ENCODE data around the gene GALNT18. TPM values are rescaled to one million over a fixed set of nuclear protein-coding genes. Genes with fewer than 3 reads are reported as not detected.
"Not testable (repeated sequence)": the region's sequence is repeated elsewhere in the genome, so short reads cannot be mapped to it uniquely, and the experiment has no call there.

GALNT18 gene
- total RNA-seq, 6 experiments from 2014 or later: 3.7 to 11.4 (median 7.8) TPM

- Histone ChIP-seq H3K9me3 (no peaks in the 10 kb centered on the region), H3K36me3 (no peaks in the 10 kb centered on the region), H3K27me3 (no peaks in the 10 kb centered on the region), H3K4me1 (peaks cover 0 to 35% (median 5%) of the 10 kb centered on the region in 4 donors), H3K4me3 (no peak overlapping the region), H3K27ac (no peak overlapping the region)
- ATAC-seq (peak; percentile 23 to 55 (median 46)), DNase-seq (peak in 2 of 3 donors; percentile 48 to 59)
- no peak for TF ChIP-seq CTCF (IDR thresholded peaks at IDR 0.05)
- no peak for TF ChIP-seq POLR2A (IDR thresholded peaks at IDR 0.05)
- 26% methylated on average over 2 of the region's 3 CpGs for WGBS (ENCODE audit: insufficient coverage, low coverage, low lambda C conversion rate, missing lambda C conversion rate)
- intact Hi-C loops (cut with DNase I): no loop called here
Measured at GRCh38 chr11:11449327-11449726, 172.5 kb downstream of the GALNT18 start.

GRCh38 chr11:11448626-11449025 lies 173.2 kb downstream of the GALNT18 start:
- ATAC-seq (peak in 1 of 4 donors; percentile 13), DNase-seq (no peak)
- Histone ChIP-seq H3K9me3 (no peaks in the 10 kb centered on the region), H3K4me3 (no peak overlapping the region), H3K27ac (no peak overlapping the region), H3K27me3 (no peaks in the 10 kb centered on the region), H3K36me3 (no peaks in the 10 kb centered on the region), H3K4me1 (peaks cover 0 to 37% (median 6%) of the 10 kb centered on the region in 4 donors)
- intact Hi-C loops (cut with DNase I): no loop called here
- 65% methylated on average over 2 of the region's 12 CpGs for WGBS (ENCODE audit: insufficient coverage, low coverage, low lambda C conversion rate, missing lambda C conversion rate)
- TF ChIP-seq POLR2A (IDR thresholded peaks at IDR 0.05): no peak
- no peak for TF ChIP-seq CTCF (IDR thresholded peaks at IDR 0.05)

GRCh38 chr11:11447601-11448000 lies 174.2 kb downstream of the GALNT18 start:
- H3K27me3 ChIP-seq; H3K27ac ChIP-seq; H3K9me3 ChIP-seq; intact Hi-C loops (cut with DNase I); DNase-seq; ATAC-seq; H3K36me3 ChIP-seq; H3K4me3 ChIP-seq: not testable (repeated sequence)
- 89% methylated on average over 1 of the region's 3 CpGs for WGBS (ENCODE audit: insufficient coverage, low coverage, low lambda C conversion rate, missing lambda C conversion rate)
- peaks cover 0 to 37% (median 6%) of the 10 kb centered on the region in 4 donors for H3K4me1 ChIP-seq

GRCh38 chr11:11446967-11447366 lies 174.8 kb downstream of the GALNT18 start:
- Histone ChIP-seq H3K4me1 (peaks cover 0 to 42% (median 9%) of the 10 kb centered on the region in 4 donors), H3K27ac (no peak overlapping the region), H3K9me3 (no peaks in the 10 kb centered on the region), H3K36me3 (no peaks in the 10 kb centered on the region), H3K27me3 (no peaks in the 10 kb centered on the region), H3K4me3 (no peak overlapping the region)
- DNase-seq (no peak), ATAC-seq (no peak)
- TF ChIP-seq CTCF (IDR thresholded peaks at IDR 0.05) (no peak), POLR2A (IDR thresholded peaks at IDR 0.05) (no peak)
- 69% methylated on average over 4 of the region's 6 CpGs for WGBS (ENCODE audit: insufficient coverage, low coverage, low lambda C conversion rate, missing lambda C conversion rate)
- intact Hi-C loops (cut with DNase I): no loop called here

GRCh38 chr11:11446564-11446963 lies 175.2 kb downstream of the GALNT18 start:
- Histone ChIP-seq H3K27ac (no peak overlapping the region), H3K4me3 (no peak overlapping the region), H3K27me3 (no peaks in the 10 kb centered on the region), H3K9me3 (no peaks in the 10 kb centered on the region), H3K4me1 (peaks cover 0 to 43% (median 9%) of the 10 kb centered on the region in 4 donors), H3K36me3 (no peaks in the 10 kb centered on the region)
- 92% methylated on average over 2 of the region's 2 CpGs for WGBS (ENCODE audit: insufficient coverage, low coverage, low lambda C conversion rate, missing lambda C conversion rate)
- ATAC-seq (no peak), DNase-seq (no peak)
- TF ChIP-seq CTCF (IDR thresholded peaks at IDR 0.05) (no peak), POLR2A (IDR thresholded peaks at IDR 0.05) (no peak)
- intact Hi-C loops (cut with DNase I): no loop called here

Data from right lobe of liver (tissue), 6 donors.